Fibroblast of skin of back (primary cell): ENCODE results near the gene CAMTA1.
"Not testable (repeated sequence)": the region's sequence is repeated elsewhere in the genome, so short reads cannot be mapped to it uniquely, and the experiment has no call there.

Source experiments
- DNase-seq: peaks from one replicate; pipeline ENCODE4 v3.0.0-alpha.2; 2013

Gene CAMTA1

DNA sequence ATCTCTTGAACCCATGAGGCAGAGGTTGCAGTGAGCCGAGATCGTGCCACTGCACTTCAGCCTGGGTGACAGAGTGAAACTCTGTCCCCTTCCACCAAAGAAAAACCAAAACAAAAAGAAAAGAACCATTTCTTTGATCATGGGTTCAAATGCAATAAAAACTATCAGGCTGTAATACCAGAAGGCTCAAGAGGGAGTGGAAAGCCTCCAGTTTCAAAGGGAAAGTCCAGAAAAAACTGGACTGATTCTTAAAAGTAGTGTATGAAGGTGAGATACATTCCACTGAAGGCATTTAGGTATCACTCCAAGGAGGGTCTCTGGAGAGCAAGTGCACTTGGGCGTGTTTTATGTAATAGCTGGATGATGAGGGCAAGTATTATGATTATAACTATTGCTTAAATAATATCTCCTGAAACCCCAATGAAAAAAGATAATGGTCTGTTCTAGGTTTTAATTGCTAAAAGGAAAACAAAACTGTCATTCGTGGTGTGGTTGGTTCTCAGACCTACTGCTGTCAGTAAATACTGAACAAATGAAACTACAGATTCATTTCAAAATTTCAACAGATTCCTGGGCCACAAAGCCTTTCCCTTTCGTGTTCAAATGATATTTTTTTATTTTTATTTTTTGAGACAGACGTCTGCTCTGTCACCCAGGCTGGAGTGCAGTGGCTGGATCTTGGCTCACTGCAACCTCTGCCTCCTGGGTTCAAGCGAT is 6.0 kb upstream of the CAMTA1 start:
- DNase-seq = no peak

DNA sequence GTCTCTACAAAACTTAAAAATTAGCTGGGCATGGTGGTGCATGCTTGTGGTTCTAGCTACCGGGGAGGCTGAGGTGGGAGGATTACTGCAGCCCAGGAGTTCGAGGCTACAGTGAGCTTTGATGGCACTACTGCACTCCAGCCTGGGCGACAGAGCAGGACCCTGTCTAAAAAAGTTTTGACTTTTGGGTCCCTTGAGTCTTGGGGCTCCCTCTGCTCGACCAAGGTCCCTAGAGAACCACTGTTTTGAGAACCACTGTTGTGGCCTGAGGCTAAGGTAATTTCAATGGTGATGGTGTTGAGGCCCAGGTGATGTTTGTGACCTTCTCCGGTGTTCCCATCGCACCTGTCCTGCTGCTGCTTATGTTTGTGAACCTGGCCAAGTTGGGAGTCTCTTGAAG is 3.1 kb upstream of the CAMTA1 start:
- DNase-seq = no peak

DNA sequence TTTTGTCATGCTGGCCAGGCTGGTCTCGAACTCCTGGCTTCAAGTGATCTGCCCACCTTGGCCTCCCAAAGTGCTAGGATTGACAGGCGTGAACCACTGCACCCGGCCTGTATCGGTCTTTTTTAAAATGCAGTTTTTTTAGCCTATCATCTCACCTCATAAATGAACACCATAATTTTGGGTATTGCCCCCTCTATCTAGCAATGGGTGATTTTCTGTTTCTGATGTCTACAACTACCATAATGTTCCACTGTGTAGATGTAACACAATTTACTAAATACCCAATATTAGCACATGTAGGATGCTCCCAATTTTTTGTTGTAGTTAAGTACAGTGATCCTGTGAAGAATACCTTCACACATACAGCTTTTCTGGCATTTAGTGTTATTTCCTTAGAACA is 2.0 kb upstream of the CAMTA1 start:
- no peak for DNase-seq

DNA sequence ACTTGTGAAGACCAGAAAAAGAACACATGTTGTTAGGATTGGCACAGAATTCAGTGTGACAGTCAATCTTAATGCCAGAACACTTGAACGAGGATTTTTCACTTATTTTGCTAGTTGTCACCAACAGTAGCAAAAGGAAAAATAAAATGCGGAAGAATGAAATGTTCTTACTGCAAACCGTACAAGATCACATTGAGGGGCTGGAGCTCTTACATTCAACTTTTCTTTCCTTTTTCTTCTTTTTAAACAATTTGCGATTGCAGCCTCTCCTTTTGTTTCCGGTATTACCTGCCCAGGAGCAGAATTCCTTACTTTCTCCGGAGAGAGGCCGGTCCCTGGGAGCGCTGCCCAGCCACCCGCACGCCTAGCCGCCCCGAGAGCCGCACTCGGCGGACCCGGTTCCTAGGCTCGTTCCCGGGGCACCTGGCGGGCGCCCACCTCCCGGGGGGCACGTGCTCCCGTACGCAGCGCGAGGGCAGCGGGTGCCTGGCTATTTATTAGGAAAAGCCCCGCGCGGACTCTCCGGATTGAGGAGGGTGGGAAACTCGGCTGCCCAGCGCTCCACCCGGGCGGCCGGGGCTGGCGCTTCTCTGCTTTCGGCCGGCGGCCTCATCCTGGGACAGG is 1.2 kb upstream of the CAMTA1 start:
- DNase-seq = no peak

DNA sequence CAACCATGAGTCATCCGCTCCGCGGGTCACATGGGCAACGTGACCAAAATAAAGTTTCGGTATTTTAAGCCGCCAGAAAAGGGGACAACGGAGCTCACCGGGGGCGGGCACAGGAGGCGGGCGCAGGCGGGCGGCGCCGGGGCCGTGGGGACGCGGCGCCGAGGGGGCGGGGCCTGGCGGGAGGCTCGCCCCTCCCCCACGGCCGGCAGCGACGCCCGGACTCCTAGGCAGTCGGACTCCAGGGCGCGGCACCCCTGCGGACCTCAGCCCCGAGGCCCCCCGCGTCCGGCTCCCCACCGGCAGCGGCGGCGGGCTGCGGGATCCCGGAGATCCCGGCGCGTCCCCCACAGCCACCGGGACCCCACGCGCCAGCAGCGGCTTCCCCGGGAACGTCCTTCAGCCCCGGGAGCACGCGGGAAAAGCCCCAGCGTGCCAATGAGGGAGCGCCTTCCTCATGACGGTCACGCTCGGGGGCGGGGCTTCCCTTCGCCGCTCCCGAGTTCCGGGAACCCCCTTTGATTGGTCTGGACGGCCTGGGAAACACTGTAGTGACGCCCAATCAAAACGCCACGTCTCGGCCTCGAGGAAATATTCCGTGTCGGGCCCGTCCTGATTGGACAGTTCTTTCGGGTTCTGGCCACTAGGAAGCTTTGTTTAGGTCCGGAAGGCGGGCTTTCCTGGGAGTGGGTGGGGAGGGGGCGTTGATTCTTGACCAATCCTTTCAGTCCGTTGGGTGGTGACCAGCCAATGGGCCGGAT is 515 bp upstream of the CAMTA1 start:
- peak; percentile 100 for DNase-seq

- peak; percentile 43 for DNase-seq
These were observed 663 bp downstream of the CAMTA1 start for GRCh38 chr1:6785728-6786505.

DNA sequence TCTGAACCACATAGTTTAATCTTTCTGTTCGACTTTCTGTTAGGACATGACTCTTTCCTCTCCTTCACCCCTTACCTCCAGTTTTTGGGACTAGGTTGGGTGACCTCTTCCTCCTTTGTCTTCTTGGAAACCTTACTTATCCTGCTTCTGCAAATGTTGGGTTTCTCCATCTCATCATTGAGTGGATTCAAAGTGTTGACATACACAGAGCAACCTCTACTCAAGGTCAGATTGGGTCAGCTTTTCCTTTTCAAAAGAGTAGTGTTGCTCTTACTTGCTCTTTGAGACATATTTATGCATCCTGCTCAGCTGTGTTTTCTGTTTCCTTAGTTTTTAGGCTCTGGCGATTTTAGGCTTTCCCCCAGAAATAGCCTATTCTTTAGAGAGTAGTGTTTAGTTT is 3.7 kb downstream of the CAMTA1 start:
- DNase-seq = no peak

DNA sequence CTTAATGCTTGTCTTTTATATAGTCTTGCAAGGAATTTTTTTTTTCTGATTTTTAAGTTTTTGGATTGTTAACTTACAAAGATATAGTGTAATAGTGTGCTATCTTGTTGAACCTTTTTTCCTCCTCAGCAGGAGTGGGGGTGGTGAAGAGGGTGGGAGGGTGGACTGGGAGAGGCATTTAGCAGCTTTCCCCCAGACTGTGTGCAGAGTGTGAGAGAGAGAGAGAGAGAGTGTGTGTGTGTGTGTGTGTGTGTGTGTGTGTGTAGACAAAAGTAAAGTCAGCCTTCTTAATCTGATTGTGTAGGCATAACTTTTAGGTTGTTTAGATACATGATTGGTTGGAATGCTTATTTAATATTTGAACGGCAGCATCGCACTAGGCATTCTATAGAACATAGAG is 4.9 kb downstream of the CAMTA1 start:
- no peak for DNase-seq

DNA sequence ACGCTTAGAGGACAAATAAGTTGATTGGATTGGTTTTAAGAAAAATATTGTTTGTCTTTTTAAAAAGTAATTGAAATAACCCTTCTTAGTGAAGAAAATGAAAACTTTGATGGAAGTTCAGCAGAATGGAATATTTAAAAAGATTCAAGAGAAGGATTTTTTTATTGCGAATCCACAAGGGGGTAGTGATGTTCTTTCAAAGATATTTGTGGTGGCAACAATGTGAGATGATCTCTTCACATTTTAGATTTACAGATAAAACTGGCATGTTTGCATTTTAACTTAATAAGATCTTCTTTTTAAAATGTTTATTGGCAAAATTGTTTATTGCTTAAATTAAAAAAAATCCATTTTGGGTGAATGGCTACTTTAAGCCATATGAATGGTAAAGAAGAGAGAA is 8.9 kb downstream of the CAMTA1 start:
- peak; percentile 67 for DNase-seq

DNA sequence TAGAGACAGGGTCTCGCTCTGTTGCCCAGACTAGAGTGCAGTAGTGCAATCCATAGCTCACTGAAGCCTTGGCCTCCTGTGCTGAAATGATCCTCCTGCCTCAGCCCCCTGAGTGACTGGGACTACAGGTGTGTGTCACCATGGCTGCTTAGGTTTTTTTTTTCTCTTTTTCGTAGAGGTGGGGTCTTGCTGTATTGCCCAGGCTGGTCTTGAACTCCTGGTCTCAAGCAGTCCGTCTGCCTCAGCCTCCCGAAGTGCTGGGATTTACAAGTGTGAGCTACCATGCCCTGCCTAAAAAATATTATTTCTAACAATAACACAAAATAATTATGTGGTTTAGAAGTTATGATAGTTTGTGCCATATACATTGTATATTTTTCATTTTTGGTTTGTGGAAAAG is 9.9 kb downstream of the CAMTA1 start:
- no peak for DNase-seq

DNA sequence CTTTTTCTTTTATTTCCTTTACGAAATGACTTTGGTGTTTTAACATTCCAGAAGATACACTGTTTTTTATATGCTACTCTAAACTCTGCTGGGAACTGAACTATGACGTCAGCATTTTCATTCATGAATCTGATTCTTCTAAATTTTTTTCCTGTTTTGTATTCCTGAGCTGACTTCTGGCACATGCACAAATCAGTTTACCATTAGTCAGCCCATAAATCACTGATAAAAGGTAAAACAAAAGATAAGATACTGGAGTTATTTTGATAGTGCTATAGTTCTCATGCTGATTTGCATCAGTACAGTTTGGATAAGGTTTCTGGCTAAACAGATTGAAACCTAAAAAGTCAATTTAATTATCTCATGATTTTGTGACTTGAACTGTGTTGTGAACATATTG is 10.4 kb downstream of the CAMTA1 start:
- peak; percentile 76 for DNase-seq

- DNase-seq = no peak
These were observed 10.8 kb downstream of the CAMTA1 start for GRCh38 chr1:6796095-6796494.

DNA sequence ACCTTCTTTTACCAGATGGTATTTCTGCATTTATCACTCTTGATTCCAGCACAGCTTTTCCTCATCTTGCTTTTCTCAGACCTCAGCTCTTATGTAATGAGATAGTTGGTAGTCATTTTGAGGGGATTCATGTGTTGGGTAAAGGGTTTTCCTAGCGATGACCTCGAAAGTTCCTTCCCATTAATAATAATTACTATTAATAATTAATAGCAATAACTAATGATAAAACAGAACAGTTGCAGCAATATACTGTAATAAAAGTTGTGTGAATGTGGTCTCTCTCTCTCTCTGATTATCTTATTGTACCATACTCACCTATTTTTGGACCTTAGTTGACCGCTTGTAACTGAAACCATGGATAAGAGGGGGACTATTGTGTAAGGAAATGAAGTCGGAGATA is 14.2 kb downstream of the CAMTA1 start:
- DNase-seq = no peak

DNA sequence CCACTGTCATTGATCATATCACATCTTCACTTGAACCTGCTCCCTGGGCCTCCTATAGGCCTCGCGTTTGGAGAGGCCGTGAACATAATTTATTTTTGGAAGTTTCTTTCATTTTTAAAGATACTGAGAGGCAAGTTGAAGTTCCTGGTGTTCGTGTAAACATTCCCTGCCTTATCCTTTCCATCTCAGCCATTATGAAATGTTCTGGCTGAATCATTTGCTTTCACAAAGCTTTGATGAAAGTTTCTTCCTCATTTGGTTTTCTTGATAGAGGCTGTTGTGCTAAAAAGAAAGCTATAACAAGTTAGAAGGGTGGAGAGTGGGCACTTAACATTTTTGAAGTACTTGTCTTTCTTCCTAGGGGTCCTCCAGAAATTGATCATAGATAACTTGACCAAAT is 15.5 kb downstream of the CAMTA1 start:
- no peak for DNase-seq

DNA sequence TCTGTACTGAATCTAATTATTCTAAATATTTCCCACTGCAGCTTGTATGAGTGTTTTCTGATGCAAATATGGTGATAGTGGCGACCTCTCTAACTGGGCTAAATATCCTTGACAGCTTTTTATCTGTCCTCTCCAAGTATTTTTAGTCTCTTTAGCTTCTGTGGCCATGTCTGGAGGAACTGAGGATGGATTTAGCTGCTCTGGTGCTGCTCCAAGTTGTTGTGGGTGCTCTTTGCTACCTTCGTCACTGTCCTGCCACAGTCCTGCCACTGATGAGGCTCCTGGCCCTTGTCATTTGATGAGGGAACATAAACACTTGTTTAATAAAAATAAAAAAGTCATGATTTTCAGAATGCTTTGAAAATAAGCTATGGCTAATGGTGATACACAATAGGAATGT is 15.9 kb downstream of the CAMTA1 start:
- DNase-seq = no peak

DNA sequence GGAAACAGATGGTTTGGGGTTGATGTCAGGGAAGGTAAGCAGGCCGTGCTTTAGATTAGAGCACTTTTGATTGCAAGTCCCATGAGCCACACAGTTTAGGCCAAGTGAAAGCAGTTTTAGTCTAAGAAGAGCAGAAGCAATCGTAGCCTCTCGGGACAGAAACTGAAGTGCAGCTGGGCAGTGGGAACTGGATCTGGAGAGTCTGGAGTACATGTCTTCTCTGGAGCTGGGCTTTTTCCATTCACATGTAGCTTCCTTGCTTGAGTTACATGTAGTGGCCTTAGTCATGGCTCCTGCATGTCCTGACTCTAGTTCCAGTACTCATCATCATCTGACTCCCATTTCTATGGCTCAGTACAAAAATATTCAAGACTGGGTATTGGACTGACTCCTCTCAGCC is 16.7 kb downstream of the CAMTA1 start:
- peak; percentile 52 for DNase-seq

GRCh38 chr1:6802454-6802853 is 17.2 kb downstream of the CAMTA1 start:
- DNase-seq = no peak

GRCh38 chr1:6802893-6803292 is 17.6 kb downstream of the CAMTA1 start:
- no peak for DNase-seq

- DNase-seq = no peak
These were observed 18.1 kb downstream of the CAMTA1 start for GRCh38 chr1:6803357-6803756.

GRCh38 chr1:6805004-6805416 is 19.8 kb downstream of the CAMTA1 start:
- no peak for DNase-seq

- DNase-seq = peak; percentile 46
These were observed 22.5 kb downstream of the CAMTA1 start for GRCh38 chr1:6807782-6808181.

- no peak for DNase-seq
These were observed 24.2 kb downstream of the CAMTA1 start for GRCh38 chr1:6809461-6809860.

DNA sequence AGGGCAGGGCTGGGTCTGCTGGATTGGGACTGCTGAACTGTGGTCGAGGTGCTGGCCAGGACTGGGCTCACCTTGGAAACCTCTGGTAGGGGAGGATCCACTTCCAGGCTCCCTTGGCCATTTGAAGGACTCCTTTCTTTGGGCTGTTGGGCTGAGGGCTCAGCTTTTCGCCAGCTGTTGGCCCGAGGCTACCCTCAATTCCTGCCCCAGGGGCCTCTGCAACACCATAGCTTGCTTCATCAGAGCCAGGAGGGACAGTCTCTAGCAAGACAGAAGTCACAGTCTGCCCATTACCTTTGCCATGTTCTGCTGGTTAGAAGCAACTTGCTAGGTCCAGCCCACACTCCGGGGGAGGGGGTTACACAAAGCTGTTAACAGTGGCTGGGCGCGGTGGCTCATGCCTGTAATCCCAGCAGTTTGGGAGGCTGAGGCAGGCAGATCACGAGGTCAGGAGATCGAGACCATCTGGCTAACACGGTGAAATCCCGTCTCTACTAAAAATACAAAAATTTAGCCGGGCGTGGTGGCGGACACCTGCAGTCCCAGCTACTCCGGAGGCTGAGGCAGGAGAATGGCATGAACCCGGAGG is 25.0 kb downstream of the CAMTA1 start:
- not testable (repeated sequence) for DNase-seq
